GM10248 (cell line): ENCODE data around the gene ARHGEF2.

Source experiments
- CTCF ChIA-PET: fragments of 300-600 bp; sonication (Branson Sonifier 250); formaldehyde crosslinking; extraction: SDS; loops from one replicate; lab custom pipeline; 2021; ENCODE audit warnings: antibody characterized with exemption; lab: Yijun Ruan, JAX
- POLR2A ChIA-PET: fragments of 350-650 bp; sonication (Branson Sonifier 250); formaldehyde crosslinking; extraction: SDS; loops from one replicate; lab custom pipeline; 2020; ENCODE audit warnings: antibody characterized with exemption; lab: Yijun Ruan, JAX
- DNase-seq: peaks from one replicate; pipeline ENCODE4 v3.0.0; 2012; ENCODE audit errors: extremely low spot score
- CTCF ChIP-seq: IDR thresholded peaks from 2 replicates; pipeline ENCODE4 v1.5.1; 2012; ENCODE audit warnings: mild to moderate bottlenecking, low read depth; ENCODE audit errors: extremely low read depth, missing control alignments, control extremely low read depth

Gene ARHGEF2

GRCh38 chr1:155967341-155968050, 10.9 kb downstream of the ARHGEF2 start:
- no peak for TF ChIP-seq CTCF
- CTCF ChIA-PET, result interaction anchor here (0.9 to 19.5 kb wide), 6 partner anchors 10 to 30 kb away, joined by 3 to 215 read pairs (median 4); no protein-coding TSS in a partner anchor
- no peak for DNase-seq
- POLR2A ChIA-PET, result interaction anchor here (0.5 kb wide), 2 partner anchors 32 to 50 kb away, joined by 3 to 7 read pairs; no protein-coding TSS in a partner anchor

GRCh38 chr1:155966750-155967149, 11.6 kb downstream of the ARHGEF2 start:
- no peak for TF ChIP-seq CTCF
- no peak for DNase-seq
- POLR2A ChIA-PET, result no interaction called here
- CTCF ChIA-PET, result interaction anchor here (0.9 to 19.5 kb wide), 4 partner anchors 10 to 29 kb away, joined by 3 to 215 read pairs (median 4); no protein-coding TSS in a partner anchor

DNA sequence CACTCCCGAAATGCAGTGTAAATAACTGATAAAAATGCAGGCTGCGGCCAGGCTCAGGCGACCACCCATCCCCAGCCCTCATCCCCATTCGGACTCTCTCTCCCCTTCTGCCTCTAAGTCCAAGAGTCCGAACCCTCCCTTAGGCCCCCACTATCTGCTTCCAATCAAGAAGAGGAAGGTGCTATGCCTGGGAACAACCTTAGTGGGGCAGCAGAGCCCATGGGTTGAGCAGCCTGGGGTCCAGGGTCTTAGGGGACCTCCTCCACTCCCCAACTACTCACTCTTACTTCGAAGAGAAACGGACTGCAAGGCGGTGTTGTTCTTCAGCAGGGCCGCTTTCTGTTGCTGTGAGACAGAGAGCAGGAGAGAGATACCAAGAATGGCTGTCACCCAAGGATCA, 12.2 kb downstream of the ARHGEF2 start:
- DNase-seq, result no peak
- ChIA-PET POLR2A (no interaction called here), CTCF (interaction anchor here (0.9 to 19.5 kb wide), 6 partner anchors 9 to 100 kb away, joined by 3 to 215 read pairs (median 4); no protein-coding TSS in a partner anchor)
- TF ChIP-seq CTCF, result no peak

DNA sequence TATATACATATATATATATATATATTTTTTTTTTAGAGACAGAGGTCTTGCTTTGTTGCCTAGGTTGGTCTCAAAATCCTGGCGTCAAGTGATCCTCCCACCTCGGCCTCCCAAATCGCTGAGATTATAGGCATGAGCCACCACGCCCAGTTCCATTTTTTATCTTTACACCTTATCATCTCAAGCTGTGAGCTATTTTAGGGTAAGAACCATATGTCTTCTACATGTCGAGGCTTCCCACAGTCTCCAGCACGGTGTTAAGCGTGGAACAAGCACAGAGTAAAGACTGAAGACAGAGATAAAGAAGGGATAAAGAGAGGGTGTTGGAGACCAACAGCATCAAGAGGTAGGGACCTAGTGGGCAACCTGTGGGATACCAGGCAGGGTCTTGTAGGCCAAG, 14.2 kb downstream of the ARHGEF2 start:
- no peak for DNase-seq
- POLR2A ChIA-PET, result no interaction called here
- CTCF ChIA-PET, result interaction anchor here (5.3 to 5.7 kb wide), 2 partner anchors 12 to 25 kb away, joined by 30 to 41 read pairs; partner anchors contain the start of gene ARHGEF2
- TF ChIP-seq CTCF, result no peak

DNA sequence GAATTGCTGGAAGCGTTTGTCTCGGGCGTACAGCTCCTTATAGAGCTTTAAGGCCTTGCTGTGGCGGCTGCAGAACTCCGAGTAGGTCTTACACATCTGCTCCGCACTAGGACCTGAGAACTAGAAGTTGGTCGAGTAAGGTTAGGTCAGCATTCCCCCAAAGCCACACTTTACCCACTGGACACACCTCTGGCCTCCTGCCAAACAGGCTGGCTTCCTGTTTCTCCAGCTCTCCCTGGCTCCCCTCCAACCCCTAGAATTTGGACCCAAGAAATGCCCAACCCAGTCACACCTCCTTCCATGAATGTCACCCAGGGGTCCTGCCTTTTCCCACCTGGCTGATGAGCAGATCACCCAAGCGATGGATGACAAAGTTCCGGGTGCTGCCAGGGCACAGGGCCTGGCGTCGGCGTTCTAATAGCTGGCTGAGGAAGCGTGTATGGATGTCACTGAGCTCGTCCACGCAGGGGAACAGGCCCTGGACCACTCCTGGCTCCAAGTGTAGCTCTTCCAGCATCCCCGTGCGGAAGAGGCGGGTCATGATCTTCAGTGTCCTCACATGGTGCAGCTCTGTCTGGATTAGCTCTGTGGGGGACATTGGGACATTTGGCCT, 15.6 kb downstream of the ARHGEF2 start:
- ChIA-PET CTCF (interaction anchor here (1.0 to 5.7 kb wide), 4 partner anchors 14 to 27 kb away, joined by 3 to 41 read pairs (median 18); partner anchors contain the start of gene ARHGEF2), POLR2A (interaction anchor here (0.6 kb wide), 1 partner anchor 13 kb away, joined by 3 read pairs; no protein-coding TSS in a partner anchor)
- no peak for TF ChIP-seq CTCF
- DNase-seq, result no peak

GRCh38 chr1:155961937-155962336, 16.4 kb downstream of the ARHGEF2 start:
- no peak for DNase-seq
- ChIA-PET POLR2A (no interaction called here), CTCF (interaction anchor here (1.0 to 5.7 kb wide), 5 partner anchors 14 to 28 kb away, joined by 3 to 41 read pairs (median 6); partner anchors contain the start of gene ARHGEF2)
- TF ChIP-seq CTCF, result peak; percentile 28
